HepG2 (cell line): ENCODE results near the gene GMPPB. TPM values are rescaled to one million over a fixed set of nuclear protein-coding genes. Genes with fewer than 3 reads are reported as not detected.
A peak's percentile ranks its signal among the peaks of the same experiment; 100 is the strongest.

Experiments used
- ATAC-seq: fragments of 200-7000 bp; cut with Tn5 transposase; 3 replicates; pipeline ENCODE4 v1.9.1; 2020; ENCODE audit warnings: mild to moderate bottlenecking, moderate library complexity
- BruUV-seq: library from RNA; stranded (reverse); fragments of 400-500 nt; replicated peaks from 2 replicates; lab custom pipeline; 2021; lab: Mats Ljungman, UMichigan
- CTCF ChIA-PET: fragments of 300-600 bp; formaldehyde crosslinking; extraction: SDS; loops from one replicate; lab custom pipeline; 2021; ENCODE audit warnings: low total read pairs, inconsistent platforms, low intra/inter-chr PET ratio; lab: Yijun Ruan, JAX
- POLR2A ChIA-PET: fragments of 350-600 bp; sonication (Branson Sonifier 250); formaldehyde crosslinking; loops from one replicate; lab custom pipeline; 2020; ENCODE audit warnings: antibody characterized with exemption, inconsistent platforms; lab: Yijun Ruan, JAX
- DNase-seq: peaks from one replicate; pipeline ENCODE4 v3.0.0-alpha.2; 2015; ENCODE audit warnings: low spot score
- FAIRE-seq: peaks from 3 replicates; lab custom pipeline; 2011; peaks lifted over from hg19 to GRCh38; lab: Jason Lieb, UNC
- H2AFZ ChIP-seq: one replicate; pipeline ENCODE4 v1.6.1; 2011; ENCODE audit warnings: low read length, inconsistent platforms
- H3K27ac ChIP-seq: fragments of 300-600 bp; 3 replicates; pipeline ENCODE4 v1.8.0; 2011; ENCODE audit warnings: mixed run types, mild to moderate bottlenecking, mixed read lengths, low read length, inconsistent platforms; ENCODE audit not compliant: insufficient read depth; ENCODE audit errors: extremely low read length
- H3K27me3 ChIP-seq, 2 experiments: fragments of 200-600 bp in 1 of 2; 2 replicates in 1 of 2; 3 replicates in 1 of 2; pipeline versions ENCODE4 v1.6.0 to v1.8.0; 2011; ENCODE audit warnings: low read length in 2 of 2, mild to moderate bottlenecking in 2 of 2, moderate library complexity in 2 of 2, inconsistent platforms in 1 of 2; ENCODE audit not compliant: insufficient read depth in 2 of 2, control insufficient read depth in 1 of 2
- H3K36me3 ChIP-seq, 2 experiments: fragments of 200-600 bp in 1 of 2; replicated peaks in 1 of 2; 2 replicates in 1 of 2; 3 replicates in 1 of 2; pipeline versions ENCODE4 v1.5.1 to v1.8.0; 2011; ENCODE audit warnings: low read length in 2 of 2, inconsistent platforms in 1 of 2; ENCODE audit not compliant: insufficient read depth in 2 of 2, control insufficient read depth in 1 of 2
- H3K4me1 ChIP-seq: 2 replicates; pipeline ENCODE4 v1.5.1; 2012; ENCODE audit warnings: low read length, inconsistent platforms; ENCODE audit not compliant: insufficient read depth
- H3K4me2 ChIP-seq: 2 replicates; pipeline ENCODE4 v1.6.0; 2011; ENCODE audit warnings: low read depth, low read length, inconsistent platforms
- H3K4me3 ChIP-seq, 3 experiments: fragments of 200-600 bp in 1 of 3; sonication (generic), shearing (Covaris generic) in 1 of 3; replicated peaks in 1 of 3; 2 replicates each; pipeline ENCODE4 v1.5.1; 2011 to 2016; ENCODE audit warnings: low read length in 3 of 3, inconsistent platforms in 2 of 3, low read depth in 2 of 3, mild to moderate bottlenecking in 2 of 3, control low read depth in 1 of 3, mixed read lengths in 1 of 3; ENCODE audit not compliant: insufficient read depth in 1 of 3
- H3K79me2 ChIP-seq: one replicate; pipeline ENCODE4 v1.6.1; 2011; ENCODE audit warnings: low read length, inconsistent platforms; ENCODE audit not compliant: insufficient read depth
- H3K9ac ChIP-seq: 2 replicates; pipeline ENCODE4 v1.6.0; 2011; ENCODE audit warnings: mild to moderate bottlenecking, low read depth, low read length, inconsistent platforms; ENCODE audit not compliant: insufficient read depth
- H3K9me3 ChIP-seq: 2 replicates; pipeline ENCODE4 v1.5.1; 2012; ENCODE audit warnings: mild to moderate bottlenecking, low read length
- H4K20me1 ChIP-seq: 2 replicates; pipeline ENCODE4 v1.6.0; 2011; ENCODE audit warnings: inconsistent platforms, mild to moderate bottlenecking, low read length, moderate library complexity; ENCODE audit not compliant: insufficient read depth
- E2F5 ChIP-seq: sonication (generic); formaldehyde crosslinking; conservative IDR thresholded peaks from 2 replicates; pipeline ENCODE4 v1.4.0; 2020; ENCODE audit warnings: missing genetic modification reagents
- FOXJ3 ChIP-seq: sonication (generic); formaldehyde crosslinking; IDR thresholded peaks from 2 replicates; pipeline ENCODE4 v1.4.0; 2020; ENCODE audit warnings: missing genetic modification reagents, mild to moderate bottlenecking, borderline replicate concordance
- IRX3 ChIP-seq: sonication (generic); formaldehyde crosslinking; IDR thresholded peaks from 2 replicates; pipeline ENCODE4 v1.8.1; 2023; ENCODE audit warnings: mild to moderate bottlenecking, low read depth, missing genetic modification reagents, borderline replicate concordance
- RBM22 ChIP-seq: fragments of 200-400 bp; formaldehyde crosslinking; optimal IDR thresholded peaks from 2 replicates; pipeline ENCODE3; 2017; ENCODE audit warnings: mild to moderate bottlenecking, low read length, moderate library complexity
- RXRB ChIP-seq: IDR thresholded peaks from 2 replicates; pipeline ENCODE4 v1.6.1; 2016; ENCODE audit warnings: borderline replicate concordance, missing genetic modification reagents, missing compliant biosample characterization
- ZNF121 ChIP-seq: sonication (generic); formaldehyde crosslinking; IDR thresholded peaks from 2 replicates; pipeline ENCODE4 v1.5.0; 2020; ENCODE audit warnings: mild to moderate bottlenecking, missing genetic modification reagents
- ZNF382 ChIP-seq: sonication (generic); formaldehyde crosslinking; IDR thresholded peaks from 2 replicates; pipeline ENCODE4 v1.5.0; 2020; ENCODE audit warnings: missing genetic modification reagents, mild to moderate bottlenecking, borderline replicate concordance
- ZNF44 ChIP-seq: sonication (generic); formaldehyde crosslinking; IDR thresholded peaks from 2 replicates; pipeline ENCODE4 v1.5.1; 2020; ENCODE audit warnings: mild to moderate bottlenecking, missing genetic modification reagents
- ZNF510 ChIP-seq: sonication (generic); formaldehyde crosslinking; IDR thresholded peaks from 2 replicates; pipeline ENCODE4 v1.4.0; 2020; ENCODE audit warnings: low read depth, mild to moderate bottlenecking, missing genetic modification reagents
- ZSCAN21 ChIP-seq: sonication (generic); formaldehyde crosslinking; IDR thresholded peaks from 2 replicates; pipeline ENCODE4 v1.8.0; 2022; ENCODE audit warnings: mild to moderate bottlenecking, missing genetic modification reagents, moderate library complexity, borderline replicate concordance
- WGBS: methylation state at CpG from one replicate; pipeline ENCODE4 v1.1.6; 2017; ENCODE audit warnings: low lambda C conversion rate; 5-methylcytosine and 5-hydroxymethylcytosine counted together
- in situ Hi-C: cut with HindIII; loops from 2 replicates; pipeline ENCODE4 v1.10.0; 2017; ENCODE audit warnings: low pct_unique_long_range_greater_than_20kb; ENCODE audit not compliant: extremely low pct_ligation_motif_present
- intact Hi-C: fragments of 100-400 bp; cut with micrococcal nuclease; formaldehyde crosslinking; loops from one replicate; pipeline ENCODE4 v1.10.0; 2022; ENCODE audit not compliant: unreplicated experiment
- polyA plus RNA-seq, 8 experiments: library from polyadenylated mRNA; depleted of rRNA in 3 of 8; stranded (reverse) in 7 of 8; unstranded in 1 of 8; fragments of >200 nt; fragmentation: Illumina TruSeq in 4 of 8; extraction: Trizol in 4 of 8; gene quantifications; 2 replicates each; pipeline versions ENCODE4 v1.2.1 to v1.2.3, GENCODE V29; 2011 to 2016; ENCODE audit warnings: low read depth in 4 of 8, missing spikeins in 1 of 8, mixed read lengths in 1 of 8; ENCODE audit not compliant: insufficient read depth in 1 of 8
- total RNA-seq, 5 experiments: library from RNA; depleted of rRNA; stranded (reverse); fragments of >200 nt; fragmentation: Illumina TruSeq; extraction: Trizol; gene quantifications; 2 replicates each; pipeline ENCODE4 v1.2.3, GENCODE V29; 2016; ENCODE audit warnings: low read depth in 1 of 5

GMPPB gene
- total and polyA plus RNA-seq, 2 of the 13 experiments (the other 11 are each of a cell fraction or from before 2014, with no cell fraction given): 6.5 to 23.1 TPM

GRCh38 chr3:49711489-49711888 is 12.3 kb downstream of the GMPPB start (continued):
- TF ChIP-seq RBM22: no peak
- no peak for TF ChIP-seq FOXJ3
- TF ChIP-seq ZNF44 (CRISPR knock-in tag): no peak
- no peak for TF ChIP-seq IRX3 (CRISPR knock-in tag)
- no peak for TF ChIP-seq E2F5 (CRISPR knock-in tag)
- TF ChIP-seq RXRB (CRISPR knock-in tag): no peak
- TF ChIP-seq ZNF510 (CRISPR knock-in tag): no peak

GRCh38 chr3:49709852-49710251 is 13.9 kb downstream of the GMPPB start:
- intact Hi-C loops: no loop called here
- H3K36me3 ChIP-seq: peaks cover 11 to 20% of the 10 kb centered on the region in 2 experiments; a peak in 4 of 5 replicates
- no peak for ATAC-seq
- H4K20me1 ChIP-seq: no peaks in the 10 kb centered on the region
- in situ Hi-C loops: no loop called here
- H3K79me2 ChIP-seq: no peaks in the 10 kb centered on the region
- ChIA-PET CTCF (no interaction called here), POLR2A (no interaction called here)
- no peak overlapping the region for H3K4me2 ChIP-seq
- no peak overlapping the region for H3K4me3 ChIP-seq
- H2AFZ ChIP-seq: no peak overlapping the region
- H3K9ac ChIP-seq: no peak overlapping the region
- no peaks in the 10 kb centered on the region; a peak in 1 of 5 replicates for H3K27me3 ChIP-seq
- no peak for TF ChIP-seq ZNF382 (CRISPR knock-in tag)
- no peak for TF ChIP-seq ZSCAN21 (CRISPR knock-in tag)
- TF ChIP-seq ZNF121 (CRISPR knock-in tag): 0 out of 2 replicates have a peak, but pooled peaks have one; percentile 35
- WGBS: 95% methylated on average over 8 of the region's 8 CpGs
- BruUV-seq: no TSS peak
- DNase-seq: no peak
- no peak for FAIRE-seq
- peaks cover 23% of the 10 kb centered on the region for H3K4me1 ChIP-seq
- no peaks in the 10 kb centered on the region for H3K9me3 ChIP-seq
- H3K27ac ChIP-seq: no peak overlapping the region
